ENCODE data around the gene C5AR1.
"Not testable (repeated sequence)": the region's sequence is repeated elsewhere in the genome, so short reads cannot be mapped to it uniquely, and the experiment has no call there.

Gene C5AR1

GRCh38 chr19:47365455-47365854, 55.8 kb downstream of the C5AR1 start:
- not testable (repeated sequence) for DNase-seq (ENCODE audit: low read depth)

- no peak for DNase-seq (ENCODE audit: low read depth)
Measured at GRCh38 chr19:47370045-47370611, 60.5 kb downstream of the C5AR1 start.

DNA sequence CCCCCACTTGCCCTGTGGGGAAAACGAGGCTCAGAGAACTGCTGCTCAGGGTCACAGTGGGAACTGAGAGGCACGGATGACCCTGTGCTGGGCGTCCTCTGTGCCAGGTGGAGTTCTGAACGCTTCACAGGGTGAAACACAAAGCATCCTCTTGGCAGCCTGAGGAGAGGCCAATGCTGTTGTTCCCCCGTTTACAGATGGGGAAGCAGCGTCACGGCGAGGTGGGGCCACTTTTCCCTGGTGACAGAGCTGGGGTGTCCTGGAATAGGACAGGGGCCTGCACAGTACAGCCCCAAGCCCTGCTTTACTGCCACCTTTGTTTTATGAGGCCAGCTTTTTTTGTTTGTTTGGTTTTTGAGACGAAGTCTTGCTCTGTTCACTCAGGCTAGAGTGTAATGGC, 61.6 kb downstream of the C5AR1 start:
- DNase-seq (ENCODE audit: low read depth), result no peak
